ENCODE measurements around the gene CSF1R.

DNA sequence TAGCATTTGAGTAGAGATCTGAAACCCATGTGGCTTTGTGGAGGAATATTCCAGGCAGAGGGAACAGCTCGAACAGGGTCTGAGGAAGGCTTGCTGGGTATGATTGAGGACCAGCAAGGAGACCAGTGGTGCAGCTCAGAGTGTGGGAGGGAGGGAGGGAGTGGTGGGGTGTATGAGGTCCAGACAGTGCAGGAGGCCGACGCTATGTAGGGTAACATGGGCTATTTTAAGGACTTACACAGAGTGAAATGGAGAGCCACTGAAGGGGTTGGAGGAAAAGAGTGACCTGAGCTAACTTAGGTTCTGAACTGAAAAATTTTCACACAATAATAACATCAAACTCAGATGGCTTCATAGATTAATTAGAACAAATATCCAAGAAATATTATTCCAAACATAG, 43.9 kb downstream of the CSF1R start:
- TF ChIP-seq, protein P1, sequence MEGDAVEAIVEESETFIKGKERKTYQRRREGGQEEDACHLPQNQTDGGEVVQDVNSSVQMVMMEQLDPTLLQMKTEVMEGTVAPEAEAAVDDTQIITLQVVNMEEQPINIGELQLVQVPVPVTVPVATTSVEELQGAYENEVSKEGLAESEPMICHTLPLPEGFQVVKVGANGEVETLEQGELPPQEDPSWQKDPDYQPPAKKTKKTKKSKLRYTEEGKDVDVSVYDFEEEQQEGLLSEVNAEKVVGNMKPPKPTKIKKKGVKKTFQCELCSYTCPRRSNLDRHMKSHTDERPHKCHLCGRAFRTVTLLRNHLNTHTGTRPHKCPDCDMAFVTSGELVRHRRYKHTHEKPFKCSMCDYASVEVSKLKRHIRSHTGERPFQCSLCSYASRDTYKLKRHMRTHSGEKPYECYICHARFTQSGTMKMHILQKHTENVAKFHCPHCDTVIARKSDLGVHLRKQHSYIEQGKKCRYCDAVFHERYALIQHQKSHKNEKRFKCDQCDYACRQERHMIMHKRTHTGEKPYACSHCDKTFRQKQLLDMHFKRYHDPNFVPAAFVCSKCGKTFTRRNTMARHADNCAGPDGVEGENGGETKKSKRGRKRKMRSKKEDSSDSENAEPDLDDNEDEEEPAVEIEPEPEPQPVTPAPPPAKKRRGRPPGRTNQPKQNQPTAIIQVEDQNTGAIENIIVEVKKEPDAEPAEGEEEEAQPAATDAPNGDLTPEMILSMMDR (IDR thresholded peaks at IDR 0.05; ENCODE audit: poor library complexity, severe bottlenecking), result no peak
- TF ChIP-seq POLR2AphosphoS5 (IDR thresholded peaks at IDR 0.05), result no peak
- TF ChIP-seq, protein P2, sequence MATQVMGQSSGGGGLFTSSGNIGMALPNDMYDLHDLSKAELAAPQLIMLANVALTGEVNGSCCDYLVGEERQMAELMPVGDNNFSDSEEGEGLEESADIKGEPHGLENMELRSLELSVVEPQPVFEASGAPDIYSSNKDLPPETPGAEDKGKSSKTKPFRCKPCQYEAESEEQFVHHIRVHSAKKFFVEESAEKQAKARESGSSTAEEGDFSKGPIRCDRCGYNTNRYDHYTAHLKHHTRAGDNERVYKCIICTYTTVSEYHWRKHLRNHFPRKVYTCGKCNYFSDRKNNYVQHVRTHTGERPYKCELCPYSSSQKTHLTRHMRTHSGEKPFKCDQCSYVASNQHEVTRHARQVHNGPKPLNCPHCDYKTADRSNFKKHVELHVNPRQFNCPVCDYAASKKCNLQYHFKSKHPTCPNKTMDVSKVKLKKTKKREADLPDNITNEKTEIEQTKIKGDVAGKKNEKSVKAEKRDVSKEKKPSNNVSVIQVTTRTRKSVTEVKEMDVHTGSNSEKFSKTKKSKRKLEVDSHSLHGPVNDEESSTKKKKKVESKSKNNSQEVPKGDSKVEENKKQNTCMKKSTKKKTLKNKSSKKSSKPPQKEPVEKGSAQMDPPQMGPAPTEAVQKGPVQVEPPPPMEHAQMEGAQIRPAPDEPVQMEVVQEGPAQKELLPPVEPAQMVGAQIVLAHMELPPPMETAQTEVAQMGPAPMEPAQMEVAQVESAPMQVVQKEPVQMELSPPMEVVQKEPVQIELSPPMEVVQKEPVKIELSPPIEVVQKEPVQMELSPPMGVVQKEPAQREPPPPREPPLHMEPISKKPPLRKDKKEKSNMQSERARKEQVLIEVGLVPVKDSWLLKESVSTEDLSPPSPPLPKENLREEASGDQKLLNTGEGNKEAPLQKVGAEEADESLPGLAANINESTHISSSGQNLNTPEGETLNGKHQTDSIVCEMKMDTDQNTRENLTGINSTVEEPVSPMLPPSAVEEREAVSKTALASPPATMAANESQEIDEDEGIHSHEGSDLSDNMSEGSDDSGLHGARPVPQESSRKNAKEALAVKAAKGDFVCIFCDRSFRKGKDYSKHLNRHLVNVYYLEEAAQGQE (IDR thresholded peaks at IDR 0.05; ENCODE audit: borderline replicate concordance), result no peak
- TF ChIP-seq EZH2 (IDR thresholded peaks at IDR 0.05; ENCODE audit: borderline replicate concordance, insufficient read depth, low read length, poor library complexity, severe bottlenecking), result no peak
- no peak for TF ChIP-seq EP300 (conservative IDR thresholded peaks at IDR 0.05; ENCODE audit: poor library complexity, severe bottlenecking)
- no peak for TF ChIP-seq MXI1 (conservative IDR thresholded peaks at IDR 0.05; ENCODE audit: poor library complexity, severe bottlenecking)
- no peak for TF ChIP-seq RAD21 (conservative IDR thresholded peaks at IDR 0.05)

Measured in neural cell (in vitro differentiated cells).